Stimulated activated CD8-positive, alpha-beta memory T cell treated with anti-CD3 and anti-CD28 coated beads, Interleukin-2, amount 100 ng/mL, for 1 hour (primary cell): ENCODE results near the gene MYH6.
"Not testable (repeated sequence)": the region's sequence is repeated elsewhere in the genome, so short reads cannot be mapped to it uniquely, and the experiment has no call there.

Source experiments
- DNase-seq, 2 donors: peaks; one replicate each; pipeline ENCODE4 v3.0.0-alpha.2; 2020; ENCODE audit warnings: low read depth in 2 of 2

MYH6 gene

DNA sequence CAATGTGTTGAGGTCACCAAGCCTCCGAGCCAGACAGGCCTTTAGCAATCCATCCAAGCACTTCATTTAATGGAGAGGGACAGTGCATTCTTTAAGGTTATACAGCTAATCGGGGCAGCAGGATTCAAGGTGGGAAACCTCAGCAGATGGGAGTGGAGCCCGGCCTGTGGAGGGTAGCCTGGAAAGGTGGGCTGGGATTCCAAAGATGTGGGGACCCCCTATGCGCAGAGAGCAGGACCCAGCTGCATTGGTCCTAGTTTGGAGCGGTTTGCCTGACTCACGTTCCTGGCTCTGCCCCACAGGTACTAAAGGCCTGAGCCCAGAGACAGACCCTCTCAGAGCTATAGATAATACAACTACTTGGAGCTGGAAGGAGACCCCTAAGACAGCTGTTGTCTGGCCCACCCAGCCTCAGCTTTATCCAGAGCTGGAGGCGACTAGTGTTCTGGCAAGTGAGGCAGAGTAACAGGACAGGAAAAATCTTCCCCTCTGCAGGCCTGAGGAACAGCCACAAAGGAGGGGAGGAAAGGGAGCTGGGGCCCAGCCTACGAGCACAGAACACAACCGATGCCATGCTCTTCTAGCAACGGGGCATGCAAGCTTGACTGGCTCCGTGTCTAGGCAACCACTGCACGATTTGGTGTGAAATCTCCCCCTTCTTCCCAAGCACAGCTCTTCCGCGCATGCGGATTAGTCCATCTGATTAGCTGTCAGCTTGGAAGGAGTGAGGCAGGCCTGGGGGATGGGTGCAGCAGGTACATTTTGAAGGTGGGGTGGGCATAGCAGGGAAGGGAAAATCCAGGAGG lies 28.5 kb upstream of the MYH6 start:
- DNase-seq = no peak

DNA sequence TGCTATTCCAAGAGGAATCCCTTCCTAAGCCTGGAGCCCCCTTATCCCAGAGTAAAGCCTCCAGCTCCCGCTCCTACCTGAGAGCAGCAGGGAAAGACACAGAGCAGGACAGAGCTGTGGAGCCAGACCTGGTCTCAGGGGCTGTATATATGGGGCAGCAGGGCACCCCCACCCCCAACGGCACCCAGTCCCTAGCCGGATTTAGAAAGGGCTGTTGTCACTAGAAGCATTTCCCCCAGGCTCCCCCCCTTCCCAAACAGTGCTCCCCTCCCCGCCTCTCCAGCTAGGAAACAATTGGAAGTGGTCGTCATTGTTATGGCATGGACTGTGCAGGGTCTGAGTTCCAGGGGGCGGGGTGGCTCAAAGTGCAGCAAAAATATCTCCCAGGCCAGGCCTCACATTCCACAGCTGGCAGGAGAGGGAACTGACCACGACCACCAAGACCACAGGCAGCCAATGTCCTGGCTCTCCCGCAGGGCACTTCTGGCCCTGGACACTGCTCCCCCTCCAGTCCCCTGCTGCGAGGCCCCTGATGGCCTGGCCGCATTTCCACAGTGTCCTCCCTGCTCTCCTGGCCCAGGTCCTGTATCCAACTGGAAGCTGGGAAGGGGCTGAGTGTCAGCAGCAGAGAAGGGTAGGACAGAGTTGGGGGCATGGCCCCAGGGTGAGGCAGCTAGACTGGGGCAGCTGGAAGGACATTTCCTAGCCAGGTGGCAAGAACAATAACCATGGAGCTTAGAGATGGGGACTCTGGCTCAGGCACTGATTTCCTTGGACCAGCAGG lies 27.7 kb upstream of the MYH6 start, which contains the start of gene MYH7:
Gene MYH7, minus strand, starts transcription at position 118 of the 784 bp plus-strand sequence. CDS start 1,928 bp downstream, outside the sequence.
- DNase-seq = no peak

DNA sequence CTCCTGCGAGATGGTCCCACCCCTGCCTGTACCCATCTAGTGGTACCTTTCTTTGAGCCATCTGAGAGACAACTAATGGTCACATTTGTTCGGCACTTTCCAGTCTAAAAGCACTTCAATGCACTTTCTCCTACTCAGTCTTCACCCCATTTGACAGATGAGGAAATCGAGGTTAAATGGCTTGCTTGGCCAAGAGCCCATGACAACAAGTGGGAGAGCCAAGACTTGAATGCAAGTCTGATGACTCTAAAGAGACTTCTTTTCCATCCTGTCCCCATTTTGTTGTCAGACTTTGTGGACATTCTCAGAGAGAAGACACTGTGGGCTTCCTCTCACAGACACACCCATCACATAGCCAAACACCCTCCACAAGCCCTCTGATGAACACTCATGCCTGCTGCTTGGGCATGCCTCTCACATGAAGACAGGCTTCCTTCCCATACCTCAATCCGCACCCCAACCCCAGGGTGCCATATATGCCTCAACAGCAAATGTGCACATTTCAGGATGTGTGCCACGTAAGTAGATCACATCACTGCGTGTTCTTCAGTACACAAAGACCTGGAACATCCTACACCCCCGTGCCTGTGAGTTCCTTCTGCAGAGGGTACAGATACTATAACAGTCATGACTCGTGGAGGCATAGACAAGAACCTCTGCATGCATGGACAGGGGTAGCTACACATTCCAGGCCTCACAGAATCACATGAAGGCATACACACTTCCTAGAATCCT lies 26.6 kb upstream of the MYH6 start:
- no peak for DNase-seq

DNA sequence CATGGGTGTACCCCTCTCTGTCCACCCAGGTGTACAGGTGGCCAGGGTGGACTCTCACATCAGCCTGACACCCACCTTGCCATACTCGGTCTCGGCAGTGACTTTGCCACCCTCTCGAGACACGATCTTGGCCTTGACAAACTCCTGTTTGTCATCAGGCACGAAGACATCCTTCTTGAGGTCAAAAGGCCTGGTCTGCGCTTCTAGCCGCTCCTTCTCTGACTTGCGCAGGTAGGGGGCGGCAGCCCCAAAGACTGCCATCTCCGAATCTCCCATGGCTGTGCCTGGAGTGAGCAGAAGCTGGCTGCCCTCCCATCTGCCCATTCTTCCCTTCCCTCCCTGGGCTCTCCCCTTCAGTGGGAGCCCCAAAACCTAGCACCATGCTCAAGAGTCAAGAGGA lies 25.4 kb upstream of the MYH6 start:
- no peak for DNase-seq

DNA sequence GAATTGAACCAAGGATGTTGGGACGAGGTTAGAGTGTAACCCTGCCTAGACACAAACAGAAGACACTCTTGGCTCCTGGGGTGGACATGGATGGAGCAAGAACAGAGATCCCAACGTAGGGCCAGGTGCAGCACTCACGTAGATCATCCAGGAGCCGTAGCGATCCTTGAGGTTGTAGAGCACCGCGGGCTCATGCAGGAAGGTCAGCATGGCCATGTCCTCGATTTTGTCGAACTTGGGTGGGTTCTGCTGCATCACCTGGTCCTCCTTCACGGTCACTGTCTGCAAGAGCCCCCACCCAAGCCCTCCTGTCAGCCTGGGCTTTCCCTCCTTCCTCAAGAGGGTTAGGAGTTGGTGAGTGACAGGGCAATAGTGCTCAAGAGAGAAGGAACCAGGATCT lies 24.9 kb upstream of the MYH6 start:
- DNase-seq = no peak

DNA sequence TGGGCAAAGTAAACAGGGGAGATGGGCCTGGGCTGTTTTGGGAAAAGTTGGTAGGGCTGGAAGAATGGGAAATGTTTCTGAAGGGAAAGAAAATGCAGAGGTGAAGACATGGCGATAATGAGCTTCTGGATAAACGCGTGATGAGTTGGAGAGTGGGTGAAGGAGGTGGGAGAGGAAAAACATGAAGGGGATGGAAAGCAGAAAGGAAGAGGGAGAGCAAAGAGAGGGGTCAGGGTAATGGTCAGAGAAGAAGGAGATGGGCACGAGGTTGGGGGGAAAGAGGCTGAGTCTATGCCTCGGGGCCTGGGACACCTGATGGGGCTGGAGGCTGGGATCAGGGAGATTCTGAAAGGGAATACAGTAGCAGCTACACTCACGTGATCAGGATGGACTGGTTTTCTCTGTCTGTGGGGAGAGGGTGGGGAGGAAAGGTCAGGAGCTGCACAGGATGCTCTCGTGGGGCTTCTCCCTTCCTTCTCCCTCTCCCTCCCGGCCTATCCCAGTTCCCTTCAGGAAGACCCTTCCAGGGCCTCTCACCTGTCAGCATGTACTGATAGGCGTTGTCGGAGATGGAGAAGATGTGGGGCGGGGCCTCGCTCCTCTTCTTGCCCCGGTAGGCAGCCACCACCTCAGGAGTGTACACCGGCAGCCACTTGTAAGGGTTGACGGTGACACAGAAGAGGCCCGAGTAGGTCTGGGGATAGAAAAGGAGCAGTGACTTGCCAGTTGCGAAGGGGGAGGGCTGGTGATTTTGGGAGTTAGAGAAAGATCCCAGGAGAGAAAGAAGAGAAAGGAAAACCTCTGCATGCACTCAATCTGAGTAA lies 24.2 kb upstream of the MYH6 start:
- no peak for DNase-seq

DNA sequence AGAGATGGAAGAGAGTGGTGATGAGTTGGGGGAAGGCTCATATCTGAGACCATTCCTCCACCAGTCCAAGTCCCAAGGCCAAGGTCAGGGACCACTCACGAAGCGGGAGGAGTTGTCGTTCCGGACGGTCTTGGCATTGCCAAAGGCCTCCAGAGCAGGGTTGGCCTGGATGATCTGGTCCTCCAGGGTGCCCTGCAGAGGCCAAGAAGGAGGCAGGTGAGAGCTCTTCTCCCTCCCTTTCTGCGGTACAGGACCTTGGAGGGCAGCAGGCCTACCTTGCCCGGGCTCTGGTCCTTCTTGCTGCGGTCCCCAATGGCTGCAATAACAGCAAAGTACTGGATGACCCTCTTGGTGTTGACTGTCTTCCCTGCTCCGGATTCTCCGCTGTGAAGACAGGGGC lies 23.4 kb upstream of the MYH6 start:
- no peak for DNase-seq

DNA sequence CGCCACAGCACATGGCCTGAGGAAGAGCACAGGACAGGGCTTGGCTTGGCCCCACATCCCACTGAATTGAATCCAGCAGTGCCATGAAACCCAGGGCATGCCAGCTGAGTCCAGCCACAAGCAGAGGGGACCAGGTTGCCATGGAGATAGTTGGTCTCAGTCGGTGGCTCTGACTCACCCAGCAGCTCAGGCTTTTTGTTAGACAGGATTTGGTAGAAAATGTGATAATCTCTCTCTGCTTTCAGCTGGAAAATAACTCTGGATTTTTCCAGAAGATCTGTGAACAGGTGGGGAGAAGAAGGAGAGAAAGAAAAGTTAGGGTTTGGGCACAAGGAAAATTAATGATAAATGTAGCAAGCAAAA lies 22.6 kb upstream of the MYH6 start:
- no peak for DNase-seq

DNA sequence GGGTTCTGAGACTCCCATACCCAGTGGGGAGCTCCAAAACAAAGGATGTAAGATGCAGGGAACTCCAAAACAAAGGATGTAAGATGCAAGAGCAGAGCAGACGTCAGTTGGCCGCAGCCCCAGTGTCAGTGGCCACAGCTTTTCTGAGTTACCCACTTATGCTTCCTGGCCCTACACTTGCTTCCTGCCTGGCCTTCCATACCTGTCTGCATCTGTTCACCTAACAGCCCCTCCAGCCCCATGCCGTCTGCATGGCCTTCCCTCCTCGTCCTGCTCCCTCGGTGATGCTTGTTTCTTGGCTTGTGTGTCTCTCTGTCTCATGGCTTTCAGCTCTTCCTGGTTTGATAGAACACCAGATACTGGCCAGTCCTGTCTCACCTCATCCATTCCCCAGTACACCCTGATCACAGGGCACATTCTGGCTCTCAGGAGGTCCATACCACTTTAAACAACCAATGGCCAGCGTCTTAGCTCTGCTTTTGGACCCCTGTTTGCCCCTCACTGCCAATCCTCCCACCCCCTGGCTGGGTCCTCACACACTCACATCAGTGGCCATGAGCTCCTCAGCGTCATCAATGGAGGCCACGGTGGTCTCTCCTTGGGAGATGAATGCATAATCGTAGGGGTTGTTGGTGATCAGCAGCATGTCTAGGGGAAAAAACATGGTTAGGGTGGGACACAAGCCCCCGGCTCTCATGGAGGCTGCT lies 22.1 kb upstream of the MYH6 start:
- no peak for DNase-seq

DNA sequence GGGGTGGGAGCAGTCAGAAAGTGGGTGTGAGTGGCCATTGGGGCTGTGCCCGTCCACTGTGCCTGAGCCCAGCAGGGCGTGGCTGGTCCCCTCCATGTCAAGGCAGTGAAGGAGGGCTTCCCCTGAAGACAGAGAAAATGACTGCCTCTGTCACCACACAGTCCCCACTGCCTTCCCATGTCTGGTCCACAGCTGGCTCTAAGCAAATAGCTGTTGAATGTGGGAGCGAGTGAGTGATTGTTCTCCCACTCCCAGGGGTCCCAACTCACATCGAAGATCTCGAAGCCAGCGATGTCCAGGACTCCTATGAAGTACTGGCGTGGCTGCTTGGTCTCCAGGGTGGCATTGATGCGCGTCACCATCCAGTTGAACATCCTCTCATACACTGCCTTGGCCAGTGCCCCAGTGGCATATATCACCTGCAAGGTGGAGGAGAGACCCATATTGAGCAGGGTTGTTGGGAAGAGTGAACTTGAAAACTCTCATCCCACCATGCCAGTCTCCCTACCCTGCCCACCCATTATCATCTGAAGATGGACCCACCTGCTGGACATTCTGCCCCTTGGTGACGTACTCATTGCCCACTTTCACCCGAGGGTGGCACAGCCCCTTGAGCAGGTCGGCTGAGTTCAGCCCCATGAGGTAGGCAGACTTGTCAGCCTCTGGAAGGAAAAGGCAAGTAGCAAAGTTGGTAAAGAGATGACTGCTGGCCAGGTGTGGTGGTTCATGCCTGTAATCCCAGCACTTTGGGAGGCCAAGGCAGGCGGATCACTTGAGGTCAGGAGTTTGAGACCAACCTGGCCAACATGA lies 20.8 kb upstream of the MYH6 start:
- no peak for DNase-seq

DNA sequence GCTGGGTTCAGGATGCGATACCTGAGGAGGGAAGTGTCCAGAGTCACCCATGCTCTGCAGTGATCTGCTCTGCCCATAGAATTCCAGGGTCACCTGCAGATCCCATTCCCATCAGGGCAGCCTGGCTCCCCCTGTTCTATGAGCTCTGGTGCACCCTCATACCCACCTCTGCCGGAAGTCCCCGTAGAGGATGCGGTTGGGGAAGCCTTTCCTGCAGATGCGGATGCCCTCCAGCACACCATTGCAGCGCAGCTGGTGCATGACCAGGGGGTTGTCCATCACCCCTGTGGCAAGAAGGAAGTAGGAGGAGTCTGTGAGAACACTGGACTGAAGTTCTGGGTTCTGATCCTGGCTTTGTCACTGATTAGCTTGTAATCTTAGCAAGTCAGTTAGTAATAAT lies 17.7 kb upstream of the MYH6 start:
- not testable (repeated sequence) for DNase-seq

DNA sequence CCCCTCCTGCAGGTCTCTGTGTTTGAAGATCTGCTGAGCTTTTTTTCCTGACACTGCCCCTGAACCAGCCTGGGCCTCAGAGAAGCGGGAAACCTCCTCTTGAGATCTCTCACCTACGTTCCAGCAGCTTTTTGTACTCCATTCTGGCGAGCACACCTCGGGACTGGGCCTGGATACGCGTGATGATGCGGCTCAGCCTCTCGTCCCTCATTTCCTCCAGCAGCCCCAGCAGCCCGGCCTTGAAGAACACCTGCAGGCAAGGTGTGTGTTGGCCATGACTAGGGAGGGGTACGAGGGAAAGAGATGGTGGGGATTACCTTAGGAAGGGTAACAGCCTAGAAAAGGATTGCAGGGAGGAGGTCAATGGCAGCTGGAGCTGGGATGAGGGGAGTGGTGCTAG lies 17.1 kb upstream of the MYH6 start:
- DNase-seq = no peak

DNA sequence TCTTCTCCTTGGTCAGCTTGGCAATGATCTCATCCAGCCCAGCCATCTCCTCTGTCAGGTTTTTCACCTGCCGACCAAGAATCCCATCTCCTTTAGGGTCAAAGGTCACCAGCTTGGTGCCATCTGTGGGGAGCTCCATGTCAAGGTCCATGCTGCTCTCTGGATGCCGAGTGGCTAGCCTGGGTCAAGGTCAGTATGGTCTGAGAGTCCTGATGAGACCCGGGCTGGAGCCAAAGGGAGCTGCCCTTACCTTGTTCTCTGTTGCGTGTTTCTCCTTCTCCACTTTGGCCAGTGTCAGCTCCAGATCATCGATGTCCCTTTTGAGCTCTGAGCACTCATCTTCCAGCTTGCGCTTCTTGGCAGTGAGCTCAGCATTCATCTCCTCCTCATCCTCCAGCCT lies 15.6 kb upstream of the MYH6 start:
- DNase-seq = no peak

DNA sequence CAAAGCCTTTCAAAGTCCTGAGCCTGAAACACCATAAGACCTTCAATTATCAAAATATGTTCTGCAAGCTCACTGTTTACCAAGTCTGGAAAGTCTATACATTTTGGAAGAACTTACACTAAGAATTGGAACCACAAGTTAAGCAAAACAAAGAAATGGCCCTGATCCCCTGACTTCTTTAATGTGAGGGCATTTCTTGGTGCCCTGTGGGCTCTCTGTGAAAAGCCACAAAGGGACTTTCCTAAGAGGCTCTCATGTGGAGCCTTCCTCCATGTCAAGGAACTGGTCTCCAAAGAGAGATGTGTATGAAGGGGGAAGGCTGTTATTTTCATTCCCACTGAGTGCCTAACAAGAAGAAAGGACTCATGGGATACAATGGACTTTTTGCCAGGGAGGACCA lies 13.5 kb upstream of the MYH6 start:
- no peak for DNase-seq

DNA sequence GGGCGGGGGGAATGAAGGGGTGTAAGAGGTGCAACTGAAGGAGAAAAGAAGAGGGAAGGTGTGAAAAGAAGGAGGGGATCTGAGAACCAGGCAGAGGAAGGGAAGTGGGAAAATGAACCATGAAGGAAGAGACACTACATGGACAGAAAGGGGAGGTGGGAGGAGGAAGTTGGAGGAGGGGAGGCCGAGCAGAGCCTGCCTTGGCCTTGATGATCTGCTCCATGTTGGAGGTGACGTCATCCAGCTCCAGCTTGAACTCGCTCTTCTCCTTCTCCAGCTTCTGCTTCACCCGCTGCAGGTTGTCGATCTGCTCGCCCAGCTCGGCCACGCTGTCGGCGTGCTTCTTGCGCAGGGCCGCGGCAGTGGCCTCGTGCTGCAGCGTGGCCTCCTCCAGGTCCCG lies 11.6 kb upstream of the MYH6 start:
- not testable (repeated sequence) for DNase-seq

DNA sequence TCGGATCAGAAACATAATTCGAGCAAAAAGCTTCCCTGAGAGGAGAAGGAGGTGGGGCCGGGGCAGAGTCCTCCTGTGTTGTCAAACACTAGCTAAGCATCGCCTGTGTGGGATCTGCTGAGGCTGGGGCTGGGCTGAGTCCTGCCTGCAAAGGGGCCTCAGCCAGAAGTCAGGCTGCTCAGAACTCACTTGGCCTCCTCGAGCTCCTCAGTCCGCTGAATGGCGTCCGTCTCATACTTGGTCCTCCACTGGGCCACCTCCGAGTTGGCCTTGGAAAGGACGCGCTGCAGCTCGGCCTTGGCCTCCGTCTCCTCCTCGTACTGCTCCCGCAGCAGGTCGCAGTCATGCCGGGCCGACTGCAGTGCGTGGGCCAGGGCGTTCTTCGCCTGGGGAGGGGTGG lies 9.9 kb upstream of the MYH6 start:
- no peak for DNase-seq

DNA sequence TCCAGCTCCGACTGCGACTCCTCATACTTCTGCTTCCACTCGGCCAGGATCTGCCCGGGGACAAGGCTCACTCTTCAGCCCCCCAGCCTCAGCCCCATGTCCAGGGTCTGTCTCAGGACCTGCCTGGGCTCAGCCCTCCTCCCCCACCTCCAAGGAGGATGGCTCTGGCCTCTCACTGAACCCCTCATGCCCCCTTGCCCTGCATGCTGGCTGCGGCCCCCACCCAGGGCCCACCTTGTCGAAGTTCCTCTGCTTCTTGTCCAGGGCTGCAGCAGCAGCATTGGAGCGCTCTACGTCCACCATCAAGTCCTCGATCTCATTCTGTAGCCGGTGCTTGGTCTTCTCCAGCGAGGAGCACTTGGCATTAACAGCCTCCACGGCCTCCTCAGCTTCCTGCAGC lies 9.2 kb upstream of the MYH6 start:
- not testable (repeated sequence) for DNase-seq

DNA sequence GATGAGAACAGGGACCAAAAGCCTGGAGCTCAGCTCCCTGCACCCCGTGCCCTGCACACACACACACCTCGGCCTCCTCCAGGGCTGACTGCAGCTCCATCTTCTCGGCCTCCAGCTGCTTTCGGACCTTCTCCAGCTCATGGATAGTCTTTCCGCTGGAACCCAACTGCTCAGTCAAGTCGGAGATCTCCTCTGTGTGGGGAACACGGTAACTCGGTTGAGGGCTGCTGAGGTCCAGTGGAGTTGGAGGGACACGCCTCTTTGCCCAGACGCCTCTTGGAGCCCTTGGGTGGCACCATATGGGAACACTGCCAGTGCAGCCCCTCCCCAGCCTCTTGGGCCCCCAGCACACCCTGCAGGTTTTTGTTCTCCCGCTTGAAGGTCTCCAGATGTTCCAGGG lies 8.7 kb upstream of the MYH6 start:
- no peak for DNase-seq

DNA sequence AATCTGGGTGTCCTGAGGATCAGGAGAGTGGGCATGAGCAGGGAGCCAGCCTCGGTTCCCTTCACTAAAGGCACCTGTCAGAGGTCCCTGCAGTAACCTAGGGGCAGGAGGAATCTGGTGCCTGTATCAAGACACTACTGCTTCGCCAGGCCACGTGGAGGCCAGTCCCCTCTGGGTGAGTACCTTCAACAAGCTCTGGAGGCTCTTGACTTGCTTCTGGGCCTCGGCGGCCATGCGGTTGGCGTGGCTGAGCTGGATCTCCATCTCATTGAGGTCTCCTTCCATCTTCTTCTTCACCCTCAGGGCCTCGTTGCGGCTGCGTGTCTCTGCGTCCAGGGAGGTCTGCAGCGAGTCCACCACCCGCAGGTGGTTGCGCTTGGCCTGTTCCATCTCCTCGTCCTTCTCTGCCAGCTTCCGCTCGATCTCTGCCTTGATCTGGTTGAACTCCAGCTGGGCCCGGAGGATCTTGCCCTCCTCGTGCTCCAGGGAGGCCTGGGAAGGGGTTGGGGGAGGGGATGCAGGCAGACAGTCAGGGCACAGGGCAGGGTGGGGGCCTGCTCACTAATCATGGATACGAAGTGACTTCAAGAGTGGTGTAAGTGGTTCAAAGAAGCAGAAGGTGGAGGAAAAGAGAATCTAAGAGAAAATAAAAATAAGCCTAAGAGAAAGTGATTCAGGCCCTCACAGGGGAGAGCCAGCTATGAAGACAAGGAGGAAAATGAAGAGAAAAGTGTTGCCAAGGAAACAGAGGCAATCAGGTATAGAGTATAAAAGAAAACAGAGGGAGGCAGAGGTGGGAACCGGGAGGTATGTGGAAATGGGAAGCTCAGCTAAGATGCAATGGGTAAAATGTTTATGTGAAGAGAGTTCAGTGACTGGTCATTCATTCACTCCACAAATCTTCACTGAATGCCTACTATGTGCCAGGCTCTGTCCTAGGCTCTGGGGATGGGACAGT lies 8.0 kb upstream of the MYH6 start:
- DNase-seq = no peak
